ENCODE measurements around the gene RHBDD3. TPM values are rescaled to one million over a fixed set of nuclear protein-coding genes. Genes with fewer than 3 reads are reported as not detected.

RHBDD3 gene
- total and polyA plus RNA-seq, 2 of the 8 experiments (the other 6 are each of a cell fraction or from before 2014, with no cell fraction given) = 72.1 to 117 TPM

GRCh38 chr22:29260601-29261315 is 7.0 kb downstream of the RHBDD3 start:
- no peak overlapping the region for H2BK15ac ChIP-seq (ENCODE audit: low read length)
- no peak overlapping the region for H3K14ac ChIP-seq (ENCODE audit: insufficient read length)
- WGBS, 2 experiments (ENCODE audit: extremely low coverage in 1 of 2, insufficient coverage in 1 of 2, insufficient read length in 1 of 2, insufficient replicate concordance in 2 of 2, low coverage in 1 of 2, low lambda C conversion rate in 2 of 2, missing lambda C conversion rate in 1 of 2) = 89% methylated on average over 17 of the region's 17 CpGs; no CpG with 5 or more reads in 1 of the 2 experiments
- POLR2A ChIA-PET (ENCODE audit: partially characterized antibody) = interaction anchor here (1.0 to 8.6 kb wide), 8 partner anchors 8 to 782 kb away, joined by 3 to 139 read pairs (median 4); partner anchors contain the start of genes EMID1, EWSR1 and RHBDD3
- H3K18ac ChIP-seq (ENCODE audit: extremely low read depth, low read length) = no peak overlapping the region
- H2BK20ac ChIP-seq (ENCODE audit: low read length) = no peak overlapping the region
- H3K36me3 ChIP-seq (ENCODE audit: control insufficient read depth in 2 of 4, insufficient read depth in 4 of 4, low read length in 3 of 4) = peaks cover 4 to 29% (median 14%) of the 10 kb centered on the region in 4 experiments; a peak in 7 of 8 replicates
- no peak overlapping the region for H2AK5ac ChIP-seq (ENCODE audit: low read depth, low read length)
- no peak overlapping the region for H2BK120ac ChIP-seq (replicated peaks; ENCODE audit: low read depth, low read length)
- no peaks in the 10 kb centered on the region for H3K79me2 ChIP-seq (ENCODE audit: control insufficient read depth in 1 of 2, insufficient read depth in 2 of 2, low read length in 2 of 2)
- no peak overlapping the region for H4K91ac ChIP-seq (replicated peaks; ENCODE audit: insufficient read length, low read length)
- no peak overlapping the region for H3K4ac ChIP-seq (replicated peaks; ENCODE audit: insufficient read length, low read depth, low read length)
- no peak overlapping the region for H3K27ac ChIP-seq (ENCODE audit: low read depth, low read length)
- no peaks in the 10 kb centered on the region for H3K23me2 ChIP-seq (ENCODE audit: low read depth, low read length)
- peaks cover 3 to 20% of the 10 kb centered on the region in 2 experiments for H4K20me1 ChIP-seq (replicated peaks in 1 of 2; ENCODE audit: control insufficient read depth in 1 of 2, insufficient read depth in 2 of 2, low read length in 2 of 2)
- H4K8ac ChIP-seq (ENCODE audit: extremely low read depth, insufficient read depth, low read length) = no peak overlapping the region; the same call in 1 of the 2 replicates
- H2BK5ac ChIP-seq (ENCODE audit: low read depth, low read length) = no peak overlapping the region; the same call in 1 of the 2 replicates
- H3K23ac ChIP-seq (ENCODE audit: insufficient read length) = no peak overlapping the region
- no peak overlapping the region for H3K9ac ChIP-seq (replicated peaks in 1 of 4; ENCODE audit: extremely low read depth in 1 of 4, low read depth in 3 of 4, low read length in 3 of 4)
- no peak for DNase-seq (ENCODE audit: low read depth in 1 of 2, low spot score in 2 of 2)
- no peak overlapping the region for H3K4me2 ChIP-seq (ENCODE audit: insufficient read depth in 1 of 2, low read depth in 2 of 2, low read length in 2 of 2)
- H3K79me1 ChIP-seq (ENCODE audit: low read depth, low read length) = peaks cover 3% of the 10 kb centered on the region; the same call in 1 of the 2 replicates
- H3K56ac ChIP-seq (replicated peaks; ENCODE audit: insufficient read length, low read depth, low read length) = no peak overlapping the region
- no peak overlapping the region for H4K5ac ChIP-seq (ENCODE audit: insufficient read length, low read depth, low read length)
- no peak overlapping the region for H3K4me3 ChIP-seq (ENCODE audit: extremely low read depth in 1 of 4, insufficient read depth in 2 of 4, low read depth in 3 of 4, low read length in 4 of 4)
- no peaks in the 10 kb centered on the region for H3K4me1 ChIP-seq (replicated peaks in 1 of 4; ENCODE audit: control insufficient read depth in 3 of 4, insufficient read depth in 4 of 4, low read length in 3 of 4)
- H2AFZ ChIP-seq (ENCODE audit: low read length) = no peak overlapping the region
- no peaks in the 10 kb centered on the region for H3K27me3 ChIP-seq (replicated peaks in 1 of 4; ENCODE audit: control insufficient read depth in 3 of 4, extremely low read depth in 1 of 4, insufficient read depth in 3 of 4, low read length in 3 of 4)
- CTCF ChIA-PET (ENCODE audit: partially characterized antibody) = interaction anchor here (1.9 kb wide), 1 partner anchor 52 kb away, joined by 4 read pairs; no protein-coding TSS in a partner anchor
- no peaks in the 10 kb centered on the region for H3K9me3 ChIP-seq (ENCODE audit: insufficient read depth in 2 of 2, low read depth in 1 of 2, low read length in 1 of 2)
- FAIRE-seq = no peak
- H2BK12ac ChIP-seq (ENCODE audit: low read depth, low read length) = no peak overlapping the region
- no peak for TF ChIP-seq GTF2F1 (IDR thresholded peaks at IDR 0.05; ENCODE audit: borderline replicate concordance, low read depth, low read length)
- TF ChIP-seq CTBP2 (IDR thresholded peaks at IDR 0.05; ENCODE audit: borderline replicate concordance, insufficient read depth, insufficient read length, low read length) = no peak
- no peak for TF ChIP-seq KDM4A (IDR thresholded peaks at IDR 0.05; ENCODE audit: low read depth, low read length, severe bottlenecking)
- TF ChIP-seq TCF12 (IDR thresholded peaks at IDR 0.05; ENCODE audit: low read depth, low read length) = no peak
- TF ChIP-seq TBP (IDR thresholded peaks at IDR 0.05; ENCODE audit: low read depth, low read length) = no peak
- no peak for TF ChIP-seq CTCF (IDR thresholded peaks at IDR 0.05; ENCODE audit: control extremely low read depth in 1 of 3, insufficient read depth in 1 of 3, low read depth in 1 of 3, low read length in 3 of 3)
- TF ChIP-seq SAP30 (IDR thresholded peaks at IDR 0.05; ENCODE audit: insufficient read depth, insufficient replicate concordance, low read length) = no peak
- no peak for TF ChIP-seq RAD21 (IDR thresholded peaks at IDR 0.05 in 1 of 2, conservative IDR thresholded peaks at IDR 0.05 in 1 of 2; ENCODE audit: low read depth in 2 of 2, low read length in 2 of 2)
- TF ChIP-seq BCL11A (IDR thresholded peaks at IDR 0.05; ENCODE audit: low read depth in 2 of 2, low read length in 2 of 2) = no peak
